Ascending aorta (tissue), 2 donors: ENCODE results near the gene HSPG2. TPM values are rescaled to one million over a fixed set of nuclear protein-coding genes. Genes with fewer than 3 reads are reported as not detected.
"Not testable (repeated sequence)": the region's sequence is repeated elsewhere in the genome, so short reads cannot be mapped to it uniquely, and the experiment has no call there.

ENCODE experiments used
- DNase-seq, 2 donors: peaks; one replicate each; pipeline ENCODE4 v3.0.0-alpha.2; 2019; ENCODE audit warnings: low spot score in 2 of 2
- H3K27ac ChIP-seq, 2 donors: fragments of 200-600 bp; sonication (generic); one replicate each; pipeline ENCODE4 v1.5.1; 2016 to 2017; ENCODE audit warnings: mild to moderate bottlenecking in 1 of 2
- H3K27me3 ChIP-seq: fragments of 200-600 bp; sonication (generic); one replicate; pipeline ENCODE4 v1.5.1; 2017
- H3K36me3 ChIP-seq, 2 donors: fragments of 200-600 bp; sonication (generic); one replicate each; pipeline ENCODE4 v1.5.1; 2016
- H3K4me1 ChIP-seq, 2 donors: fragments of 200-600 bp; sonication (generic); one replicate each; pipeline ENCODE4 v1.5.1; 2016 to 2017; ENCODE audit warnings: mild to moderate bottlenecking in 1 of 2
- H3K4me3 ChIP-seq, 2 donors: fragments of 200-600 bp; sonication (generic); one replicate each; pipeline ENCODE4 v1.5.1; 2016 to 2017; ENCODE audit warnings: mild to moderate bottlenecking in 1 of 2
- H3K9me3 ChIP-seq, 2 donors: fragments of 200-600 bp; sonication (generic); one replicate each; pipeline ENCODE4 v1.5.1; 2016
- intact Hi-C: fragments of 100-400 bp; cut with DNase I; formaldehyde crosslinking; loops from one replicate; pipeline ENCODE4 v1.15.1; 2023
- total RNA-seq: library from RNA; depleted of rRNA; stranded (reverse); fragments of >200 nt; gene quantifications from one replicate; pipeline ENCODE4 v1.1.0, GENCODE V29; 2016
- TF ChIP-seq, protein P1 (sequence below), 3 experiments: fragments of 200-600 bp in 2 of 3; fragments of 450-650 bp in 1 of 3; sonication (generic) in 2 of 3; IDR thresholded peaks; one replicate each; pipeline ENCODE4 v1.5.1; 2016 to 2019; ENCODE audit warnings: antibody characterized with exemption in 3 of 3, mild to moderate bottlenecking in 1 of 3, moderate library complexity in 1 of 3

The HSPG2 gene
- total RNA-seq, 1 donor from 2014 or later: 1,294 TPM

DNA sequence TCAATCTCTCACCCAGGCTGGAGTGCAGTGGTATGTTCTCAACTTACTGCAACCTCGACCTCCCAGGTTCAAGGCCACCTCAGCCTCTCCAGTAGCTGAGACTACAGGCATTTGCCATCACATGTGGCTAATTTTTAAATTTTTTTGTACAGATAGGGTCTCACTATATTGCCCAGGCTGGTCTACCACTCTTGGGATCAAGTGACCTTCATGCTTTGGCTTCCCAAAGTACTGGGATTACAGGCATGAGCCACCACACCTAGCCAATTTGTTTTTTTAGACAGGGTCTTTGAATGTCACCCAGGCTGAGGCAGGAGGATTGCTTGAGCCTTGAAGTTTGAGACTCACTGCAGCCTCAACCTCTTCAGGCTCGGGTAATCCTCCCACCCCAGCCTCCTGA, 144.0 kb downstream of the HSPG2 start:
- Histone ChIP-seq H3K27ac (no peak overlapping the region), H3K4me3 (no peak overlapping the region), H3K4me1 (no peaks in the 10 kb centered on the region), H3K9me3 (no peaks in the 10 kb centered on the region), H3K27me3 (no peaks in the 10 kb centered on the region), H3K36me3 (no peaks in the 10 kb centered on the region)
- intact Hi-C loops: no loop called here
- DNase-seq: no peak
- TF ChIP-seq, protein P1, sequence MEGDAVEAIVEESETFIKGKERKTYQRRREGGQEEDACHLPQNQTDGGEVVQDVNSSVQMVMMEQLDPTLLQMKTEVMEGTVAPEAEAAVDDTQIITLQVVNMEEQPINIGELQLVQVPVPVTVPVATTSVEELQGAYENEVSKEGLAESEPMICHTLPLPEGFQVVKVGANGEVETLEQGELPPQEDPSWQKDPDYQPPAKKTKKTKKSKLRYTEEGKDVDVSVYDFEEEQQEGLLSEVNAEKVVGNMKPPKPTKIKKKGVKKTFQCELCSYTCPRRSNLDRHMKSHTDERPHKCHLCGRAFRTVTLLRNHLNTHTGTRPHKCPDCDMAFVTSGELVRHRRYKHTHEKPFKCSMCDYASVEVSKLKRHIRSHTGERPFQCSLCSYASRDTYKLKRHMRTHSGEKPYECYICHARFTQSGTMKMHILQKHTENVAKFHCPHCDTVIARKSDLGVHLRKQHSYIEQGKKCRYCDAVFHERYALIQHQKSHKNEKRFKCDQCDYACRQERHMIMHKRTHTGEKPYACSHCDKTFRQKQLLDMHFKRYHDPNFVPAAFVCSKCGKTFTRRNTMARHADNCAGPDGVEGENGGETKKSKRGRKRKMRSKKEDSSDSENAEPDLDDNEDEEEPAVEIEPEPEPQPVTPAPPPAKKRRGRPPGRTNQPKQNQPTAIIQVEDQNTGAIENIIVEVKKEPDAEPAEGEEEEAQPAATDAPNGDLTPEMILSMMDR (IDR thresholded peaks at IDR 0.05): no peak

DNA sequence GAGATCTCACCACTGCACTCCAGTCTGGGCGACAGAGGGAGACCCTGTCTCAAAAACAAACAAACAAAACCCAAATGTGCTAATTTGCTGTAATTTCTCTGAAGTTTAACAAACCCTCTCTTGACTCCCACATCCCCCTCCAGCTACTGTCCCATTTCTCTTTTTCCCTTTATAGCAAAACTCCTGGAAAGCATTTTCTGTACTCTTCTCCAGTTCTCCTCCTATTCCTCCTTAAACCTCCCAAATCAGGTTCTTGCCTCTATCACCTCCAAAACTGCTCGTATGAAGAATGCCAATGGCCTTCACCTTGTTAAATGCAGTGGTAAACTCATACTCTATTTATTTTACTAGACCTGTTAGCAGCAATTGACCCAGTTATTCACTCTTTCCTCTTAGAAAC, 150.5 kb downstream of the HSPG2 start:
- no peak overlapping the region for H3K4me3 ChIP-seq
- TF ChIP-seq, protein P1 (IDR thresholded peaks at IDR 0.05): no peak
- intact Hi-C loops: no loop called here

DNA sequence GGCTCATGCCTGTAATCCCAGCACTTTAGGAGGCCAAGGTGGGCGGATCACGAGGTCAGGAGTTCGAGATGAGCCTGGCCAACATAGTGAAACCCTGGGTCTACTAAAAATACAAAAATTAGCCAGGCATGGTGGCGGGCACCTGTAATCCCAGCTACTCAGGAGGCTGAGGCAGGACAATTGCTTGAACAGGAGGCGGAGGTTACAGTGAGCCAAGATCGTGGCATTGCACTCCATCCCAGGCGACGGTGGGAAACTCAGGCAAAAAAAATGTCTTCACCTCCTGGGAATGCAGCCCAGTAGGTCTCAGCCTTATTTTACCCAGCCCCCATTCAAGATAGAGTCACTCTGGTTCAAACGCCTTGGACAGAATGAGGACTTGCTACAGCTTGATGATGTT, 151.3 kb downstream of the HSPG2 start:
- H3K27ac ChIP-seq, H3K27me3 ChIP-seq, H3K9me3 ChIP-seq, intact Hi-C loops, DNase-seq, H3K4me3 ChIP-seq, H3K36me3 ChIP-seq, H3K4me1 ChIP-seq: not testable (repeated sequence)

More for the DNA sequence above, 150.5 kb downstream of the HSPG2 start:
- Histone ChIP-seq H3K9me3 (no peaks in the 10 kb centered on the region), H3K4me1 (peaks cover 0 to 3% of the 10 kb centered on the region in 2 donors), H3K27ac (no peak overlapping the region), H3K27me3 (no peaks in the 10 kb centered on the region), H3K36me3 (no peaks in the 10 kb centered on the region)
- no peak for DNase-seq

DNA sequence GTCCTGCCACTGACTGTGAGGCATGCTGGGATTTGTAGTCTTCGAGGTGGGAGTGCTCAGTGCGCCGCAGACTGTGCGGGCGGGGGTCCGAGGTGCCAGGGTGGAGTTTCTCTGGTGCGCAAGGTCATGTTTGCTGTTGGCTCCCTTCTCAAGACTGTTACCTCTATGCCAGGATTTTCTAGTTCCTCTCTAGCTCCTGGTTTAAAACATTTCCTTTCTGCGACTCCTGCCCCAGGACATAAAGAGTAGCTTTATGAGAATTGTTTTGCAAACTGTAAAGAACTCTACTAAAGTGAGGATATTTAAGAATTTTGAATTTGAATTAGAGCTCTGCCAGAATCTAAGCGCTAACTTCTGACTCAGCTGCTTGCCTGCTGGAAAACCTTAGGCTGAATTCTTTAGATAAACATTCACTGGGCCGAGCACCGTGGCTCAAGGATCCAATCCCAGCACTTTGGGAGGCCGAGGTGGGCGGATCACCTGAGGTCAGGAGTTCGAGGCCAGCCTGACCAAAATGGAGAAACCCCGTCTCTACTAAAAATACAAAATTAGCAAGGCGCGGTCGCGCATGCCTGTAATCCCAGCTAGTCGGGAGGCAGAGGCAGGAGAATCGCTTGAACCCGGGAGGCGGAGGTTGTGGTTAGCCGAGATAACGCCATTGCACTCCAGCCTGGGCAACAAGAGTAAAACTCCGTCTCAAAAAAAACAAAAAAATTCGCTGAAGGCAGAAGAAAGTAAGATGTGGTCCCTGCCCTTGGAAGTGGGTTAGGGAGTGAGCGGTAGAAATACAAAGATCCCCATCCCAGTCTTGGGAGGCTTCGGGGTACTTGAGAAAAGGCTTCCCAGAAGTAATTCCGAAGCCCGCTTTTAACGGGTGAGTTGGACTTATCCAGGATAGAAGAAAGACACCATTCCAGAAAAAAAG, 153.2 kb downstream of the HSPG2 start:
- peak in 1 of 2 donors; percentile 76 for DNase-seq

DNA sequence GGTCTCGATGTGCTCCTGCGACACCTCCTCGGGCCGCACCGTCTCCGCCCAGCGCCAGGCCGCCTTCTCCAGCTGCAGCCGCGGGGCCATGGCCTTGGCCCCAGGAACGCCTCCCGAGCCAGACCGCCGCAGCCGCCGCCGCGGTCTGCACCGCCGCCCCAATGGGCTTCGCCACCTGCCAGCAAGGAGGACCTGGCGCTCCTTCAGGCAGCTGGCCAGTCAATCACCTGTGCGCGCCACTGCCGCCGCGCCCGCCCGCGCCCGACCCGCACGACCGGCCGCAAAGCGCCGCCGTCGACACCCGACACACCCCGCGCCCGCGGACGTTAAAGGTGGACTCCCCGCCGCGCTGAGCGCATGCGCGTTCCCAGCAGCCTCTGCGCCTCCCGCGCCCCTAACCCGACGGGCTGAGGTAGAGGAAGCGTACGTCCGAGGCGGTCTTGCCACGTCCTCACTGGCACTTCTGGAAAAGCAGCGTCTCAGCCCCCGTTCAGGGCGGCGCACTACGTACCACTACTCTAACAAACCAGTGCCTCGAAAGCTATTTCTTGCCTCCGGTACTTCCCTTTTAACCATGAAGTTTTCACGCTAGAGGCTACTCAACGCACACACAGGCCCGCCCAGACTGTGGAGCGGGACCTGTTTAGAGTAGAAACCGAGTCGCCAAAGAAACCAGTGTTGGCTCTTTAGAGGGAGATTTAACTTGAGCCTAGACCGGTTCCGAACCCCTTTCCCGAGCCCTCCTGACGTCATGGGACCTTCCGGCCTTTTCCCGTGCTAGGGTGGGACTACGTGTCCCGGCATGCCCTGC, 154.0 kb downstream of the HSPG2 start, which contains the start of gene USP48:
Gene USP48 (minus strand): TSS at position 282 of the 811 bp plus-strand sequence. CDS start 192 bp downstream, at position 90.
- Histone ChIP-seq H3K36me3 (no peaks in the 10 kb centered on the region), H3K4me3 (peak within 1 kb of the TSS; percentile 97 to 99), H3K27me3 (no peaks in the 10 kb centered on the region), H3K9me3 (no peaks in the 10 kb centered on the region), H3K27ac (peak within 1 kb of the TSS; percentile 99 to 100), H3K4me1 (peaks cover 9 to 13% of the 10 kb centered on the region in 2 donors)
- TF ChIP-seq, protein P1 (IDR thresholded peaks at IDR 0.05): no peak
- intact Hi-C loops: loop anchor here (1.0 to 5.0 kb wide), 6 partner anchors 18 to 436 kb away; partner anchors contain the start of gene CDC42
- peak; percentile 92 to 98 for DNase-seq

More for the DNA sequence above, 153.2 kb downstream of the HSPG2 start:
- TF ChIP-seq, protein P1 (IDR thresholded peaks at IDR 0.05): no peak
- Histone ChIP-seq H3K9me3 (no peaks in the 10 kb centered on the region), H3K27me3 (no peaks in the 10 kb centered on the region), H3K4me1 (peaks cover 9 to 13% of the 10 kb centered on the region in 2 donors), H3K36me3 (no peaks in the 10 kb centered on the region), H3K4me3 (peak overlapping the region; percentile 97 to 99), H3K27ac (peak overlapping the region; percentile 99 to 100)
- intact Hi-C loops: loop anchor here (1.0 to 5.0 kb wide), 6 partner anchors 19 to 437 kb away; partner anchors contain the start of gene CDC42
